ENCODE data around the gene CYP1B1. TPM values are rescaled to one million over a fixed set of nuclear protein-coding genes. Genes with fewer than 3 reads are reported as not detected.

The CYP1B1 gene
- total and polyA plus RNA-seq, 2 of the 13 experiments (the other 11 are each of a cell fraction or from before 2014, with no cell fraction given) = not detected

GRCh38 chr2:38104598-38104997 is 28.6 kb upstream of the CYP1B1 start:
- Histone ChIP-seq H2AFZ (ENCODE audit: low read length) (no peak overlapping the region), H3K27ac (ENCODE audit: extremely low read length, insufficient read depth, low read length) (no peak overlapping the region), H3K27me3 (ENCODE audit: control insufficient read depth in 1 of 2, insufficient read depth in 2 of 2, low read length in 2 of 2) (peaks cover 0 to 4% of the 10 kb centered on the region in 2 experiments; a peak in 2 of 5 replicates), H3K9ac (ENCODE audit: insufficient read depth, low read depth, low read length) (no peak overlapping the region), H3K4me1 (ENCODE audit: insufficient read depth, low read length) (peaks cover 4% of the 10 kb centered on the region), H3K79me2 (ENCODE audit: insufficient read depth, low read length) (no peaks in the 10 kb centered on the region), H3K4me3 (replicated peaks in 1 of 3; ENCODE audit: insufficient read depth in 1 of 3, low read depth in 2 of 3, low read length in 3 of 3) (no peak overlapping the region), H3K4me2 (ENCODE audit: low read depth, low read length) (no peak overlapping the region), H4K20me1 (ENCODE audit: insufficient read depth, low read length) (no peaks in the 10 kb centered on the region), H3K9me3 (ENCODE audit: low read length) (no peaks in the 10 kb centered on the region), H3K36me3 (replicated peaks in 1 of 2; ENCODE audit: control insufficient read depth in 1 of 2, insufficient read depth in 2 of 2, low read length in 2 of 2) (no peaks in the 10 kb centered on the region)
- DNase-seq (ENCODE audit: low spot score) (no peak), ATAC-seq (no peak), FAIRE-seq (no peak)
- TF ChIP-seq NR2F1 (CRISPR knock-in tag; IDR thresholded peaks at IDR 0.05) (no peak), SIN3B (IDR thresholded peaks at IDR 0.05; ENCODE audit: low read length) (no peak), SETDB1 (CRISPR knock-in tag; IDR thresholded peaks at IDR 0.05; ENCODE audit: borderline replicate concordance) (no peak), U2AF1 (optimal IDR thresholded peaks at IDR 0.05; ENCODE audit: low read depth, low read length) (no peak)
- CTCF ChIA-PET (ENCODE audit: low intra/inter-chr PET ratio, low total read pairs) = no interaction called here
- intact Hi-C loops (cut with micrococcal nuclease; ENCODE audit: unreplicated experiment) (no loop called here), in situ Hi-C loops (cut with HindIII; ENCODE audit: extremely low pct_ligation_motif_present, low pct_unique_long_range_greater_than_20kb) (no loop called here)
- 44% methylated on average over 3 of the region's 3 CpGs for WGBS (ENCODE audit: low lambda C conversion rate)
- POLR2A ChIA-PET = no interaction called here
- no TSS peak for BruUV-seq (replicated peaks)

DNA sequence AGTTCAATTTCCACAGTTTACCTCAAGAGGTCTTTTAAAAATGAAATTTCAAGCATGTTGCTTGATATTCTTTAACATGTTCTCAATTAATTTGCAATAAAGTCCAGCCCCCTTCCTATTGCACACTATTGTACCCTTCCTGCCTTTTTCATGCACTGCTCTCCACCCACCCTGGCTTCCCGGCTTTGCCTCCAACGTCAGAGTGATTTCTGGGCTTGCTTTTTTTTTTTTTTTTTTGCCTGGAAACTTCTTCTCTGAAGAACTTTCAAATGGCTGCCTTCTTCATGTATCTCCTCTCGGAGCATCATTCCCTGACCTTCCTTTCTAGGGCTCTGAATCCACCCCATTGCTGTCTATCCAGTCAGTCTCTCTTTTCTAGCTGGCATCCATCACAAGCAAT is 24.4 kb upstream of the CYP1B1 start:
- POLR2A ChIA-PET = no interaction called here
- TF ChIP-seq, protein P1, sequence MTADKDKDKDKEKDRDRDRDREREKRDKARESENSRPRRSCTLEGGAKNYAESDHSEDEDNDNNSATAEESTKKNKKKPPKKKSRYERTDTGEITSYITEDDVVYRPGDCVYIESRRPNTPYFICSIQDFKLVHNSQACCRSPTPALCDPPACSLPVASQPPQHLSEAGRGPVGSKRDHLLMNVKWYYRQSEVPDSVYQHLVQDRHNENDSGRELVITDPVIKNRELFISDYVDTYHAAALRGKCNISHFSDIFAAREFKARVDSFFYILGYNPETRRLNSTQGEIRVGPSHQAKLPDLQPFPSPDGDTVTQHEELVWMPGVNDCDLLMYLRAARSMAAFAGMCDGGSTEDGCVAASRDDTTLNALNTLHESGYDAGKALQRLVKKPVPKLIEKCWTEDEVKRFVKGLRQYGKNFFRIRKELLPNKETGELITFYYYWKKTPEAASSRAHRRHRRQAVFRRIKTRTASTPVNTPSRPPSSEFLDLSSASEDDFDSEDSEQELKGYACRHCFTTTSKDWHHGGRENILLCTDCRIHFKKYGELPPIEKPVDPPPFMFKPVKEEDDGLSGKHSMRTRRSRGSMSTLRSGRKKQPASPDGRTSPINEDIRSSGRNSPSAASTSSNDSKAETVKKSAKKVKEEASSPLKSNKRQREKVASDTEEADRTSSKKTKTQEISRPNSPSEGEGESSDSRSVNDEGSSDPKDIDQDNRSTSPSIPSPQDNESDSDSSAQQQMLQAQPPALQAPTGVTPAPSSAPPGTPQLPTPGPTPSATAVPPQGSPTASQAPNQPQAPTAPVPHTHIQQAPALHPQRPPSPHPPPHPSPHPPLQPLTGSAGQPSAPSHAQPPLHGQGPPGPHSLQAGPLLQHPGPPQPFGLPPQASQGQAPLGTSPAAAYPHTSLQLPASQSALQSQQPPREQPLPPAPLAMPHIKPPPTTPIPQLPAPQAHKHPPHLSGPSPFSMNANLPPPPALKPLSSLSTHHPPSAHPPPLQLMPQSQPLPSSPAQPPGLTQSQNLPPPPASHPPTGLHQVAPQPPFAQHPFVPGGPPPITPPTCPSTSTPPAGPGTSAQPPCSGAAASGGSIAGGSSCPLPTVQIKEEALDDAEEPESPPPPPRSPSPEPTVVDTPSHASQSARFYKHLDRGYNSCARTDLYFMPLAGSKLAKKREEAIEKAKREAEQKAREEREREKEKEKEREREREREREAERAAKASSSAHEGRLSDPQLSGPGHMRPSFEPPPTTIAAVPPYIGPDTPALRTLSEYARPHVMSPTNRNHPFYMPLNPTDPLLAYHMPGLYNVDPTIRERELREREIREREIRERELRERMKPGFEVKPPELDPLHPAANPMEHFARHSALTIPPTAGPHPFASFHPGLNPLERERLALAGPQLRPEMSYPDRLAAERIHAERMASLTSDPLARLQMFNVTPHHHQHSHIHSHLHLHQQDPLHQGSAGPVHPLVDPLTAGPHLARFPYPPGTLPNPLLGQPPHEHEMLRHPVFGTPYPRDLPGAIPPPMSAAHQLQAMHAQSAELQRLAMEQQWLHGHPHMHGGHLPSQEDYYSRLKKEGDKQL (CRISPR knock-in tag; IDR thresholded peaks at IDR 0.05; ENCODE audit: low read depth) = no peak
- TF ChIP-seq MED1 (CRISPR knock-in tag; IDR thresholded peaks at IDR 0.05) (no peak), NFRKB (IDR thresholded peaks at IDR 0.05) (no peak), WIZ (CRISPR knock-in tag; IDR thresholded peaks at IDR 0.05) (no peak), PCBP2 (optimal IDR thresholded peaks at IDR 0.05; ENCODE audit: low read depth, low read length, poor library complexity, severe bottlenecking) (no peak), NCOA2 (CRISPR knock-in tag; IDR thresholded peaks at IDR 0.05) (no peak), ZNF670 (CRISPR knock-in tag; IDR thresholded peaks at IDR 0.05; ENCODE audit: borderline replicate concordance) (no peak), NPAS2 (CRISPR knock-in tag; IDR thresholded peaks at IDR 0.05; ENCODE audit: borderline replicate concordance) (no peak), MXI1 (IDR thresholded peaks at IDR 0.05; ENCODE audit: borderline replicate concordance, low read depth, low read length) (no peak)
- TF ChIP-seq, protein P2, sequence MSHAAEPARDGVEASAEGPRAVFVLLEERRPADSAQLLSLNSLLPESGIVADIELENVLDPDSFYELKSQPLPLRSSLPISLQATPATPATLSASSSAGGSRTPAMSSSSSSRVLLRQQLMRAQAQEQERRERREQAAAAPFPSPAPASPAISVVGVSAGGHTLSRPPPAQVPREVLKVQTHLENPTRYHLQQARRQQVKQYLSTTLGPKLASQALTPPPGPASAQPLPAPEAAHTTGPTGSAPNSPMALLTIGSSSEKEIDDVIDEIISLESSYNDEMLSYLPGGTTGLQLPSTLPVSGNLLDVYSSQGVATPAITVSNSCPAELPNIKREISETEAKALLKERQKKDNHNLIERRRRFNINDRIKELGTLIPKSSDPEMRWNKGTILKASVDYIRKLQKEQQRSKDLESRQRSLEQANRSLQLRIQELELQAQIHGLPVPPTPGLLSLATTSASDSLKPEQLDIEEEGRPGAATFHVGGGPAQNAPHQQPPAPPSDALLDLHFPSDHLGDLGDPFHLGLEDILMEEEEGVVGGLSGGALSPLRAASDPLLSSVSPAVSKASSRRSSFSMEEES (CRISPR knock-in tag; IDR thresholded peaks at IDR 0.05) = no peak

More for the DNA sequence above, 24.4 kb upstream of the CYP1B1 start:
- CTCF ChIA-PET (ENCODE audit: low intra/inter-chr PET ratio, low total read pairs) = no interaction called here
- Histone ChIP-seq H3K27ac (ENCODE audit: extremely low read length, insufficient read depth, low read length) (no peak overlapping the region), H3K9me3 (ENCODE audit: low read length) (no peaks in the 10 kb centered on the region), H3K27me3 (ENCODE audit: control insufficient read depth in 1 of 2, insufficient read depth in 2 of 2, low read length in 2 of 2) (peaks cover 0 to 25% of the 10 kb centered on the region in 2 experiments; a peak in 3 of 5 replicates), H2AFZ (ENCODE audit: low read length) (no peak overlapping the region), H3K4me3 (replicated peaks in 1 of 3; ENCODE audit: insufficient read depth in 1 of 3, low read depth in 2 of 3, low read length in 3 of 3) (no peak overlapping the region), H3K4me2 (ENCODE audit: low read depth, low read length) (no peak overlapping the region), H3K9ac (ENCODE audit: insufficient read depth, low read depth, low read length) (no peak overlapping the region), H3K4me1 (ENCODE audit: insufficient read depth, low read length) (no peaks in the 10 kb centered on the region; the same call in 1 of the 2 replicates), H4K20me1 (ENCODE audit: insufficient read depth, low read length) (no peaks in the 10 kb centered on the region), H3K36me3 (replicated peaks in 1 of 2; ENCODE audit: control insufficient read depth in 1 of 2, insufficient read depth in 2 of 2, low read length in 2 of 2) (no peaks in the 10 kb centered on the region), H3K79me2 (ENCODE audit: insufficient read depth, low read length) (no peaks in the 10 kb centered on the region)
- intact Hi-C loops (cut with micrococcal nuclease; ENCODE audit: unreplicated experiment) (no loop called here), in situ Hi-C loops (cut with HindIII; ENCODE audit: extremely low pct_ligation_motif_present, low pct_unique_long_range_greater_than_20kb) (no loop called here)
- no peak for ATAC-seq
- 21% methylated on average over 3 of the region's 3 CpGs for WGBS (ENCODE audit: low lambda C conversion rate)
- no TSS peak for BruUV-seq (replicated peaks)
- DNase-seq (ENCODE audit: low spot score) = no peak
- no peak for FAIRE-seq
